Panc1 (cell line): ENCODE measurements around the gene ARFGEF2. TPM values are rescaled to one million over a fixed set of nuclear protein-coding genes. Genes with fewer than 3 reads are reported as not detected.

Source experiments
- ATAC-seq: fragments of 200-7000 bp; cut with Tn5 transposase; 2 replicates; pipeline ENCODE4 v1.9.1; 2020; ENCODE audit warnings: mild to moderate bottlenecking, moderate library complexity
- BruUV-seq: library from RNA; stranded (reverse); fragments of 400-500 nt; replicated peaks from 2 replicates; lab custom pipeline; 2021; lab: Mats Ljungman, UMichigan
- CTCF ChIA-PET: fragments of 300-600 bp; sonication (Branson Sonifier 250); formaldehyde crosslinking; loops from one replicate; lab custom pipeline; 2022; ENCODE audit warnings: antibody characterized with exemption; lab: Charles Lee
- POLR2A ChIA-PET: fragments of 300-600 bp; sonication (Branson Sonifier 250); formaldehyde crosslinking; loops from one replicate; lab custom pipeline; 2022; ENCODE audit warnings: antibody characterized with exemption; lab: Charles Lee
- DNase-seq: peaks from one replicate; pipeline ENCODE4 v3.0.0-alpha.2; 2010; ENCODE audit warnings: low read depth, low spot score
- H3K27ac ChIP-seq: 2 replicates; pipeline ENCODE4 v1.5.1; 2011; ENCODE audit warnings: mild to moderate bottlenecking, low read length, inconsistent platforms
- H3K27me3 ChIP-seq: fragments of 200-500 bp; sonication (Bioruptor generic); 2 replicates; pipeline ENCODE4 v1.6.0; 2014; ENCODE audit warnings: low read length, inconsistent platforms; ENCODE audit not compliant: control insufficient read depth, insufficient read depth
- H3K36me3 ChIP-seq: fragments of 200-500 bp; sonication (Bioruptor generic); 2 replicates; pipeline ENCODE4 v1.5.1; 2014; ENCODE audit warnings: inconsistent platforms, mild to moderate bottlenecking, low read length, moderate library complexity; ENCODE audit not compliant: control insufficient read depth, insufficient read depth
- H3K4me1 ChIP-seq: 2 replicates; pipeline ENCODE4 v1.5.1; 2011; ENCODE audit warnings: inconsistent platforms, mild to moderate bottlenecking, low read length, moderate library complexity; ENCODE audit not compliant: control insufficient read depth, insufficient read depth
- H3K4me3 ChIP-seq, 2 experiments: 2 replicates each; pipeline ENCODE4 v1.5.1; 2011 to 2012; ENCODE audit warnings: low read depth in 2 of 2, low read length in 2 of 2, mild to moderate bottlenecking in 2 of 2, inconsistent platforms in 1 of 2, moderate library complexity in 1 of 2
- H3K9me3 ChIP-seq: fragments of 200-500 bp; sonication (Bioruptor generic); 2 replicates; pipeline ENCODE4 v1.5.1; 2014; ENCODE audit warnings: low read depth, mild to moderate bottlenecking, inconsistent platforms, low read length, moderate library complexity; ENCODE audit not compliant: control insufficient read depth, insufficient read depth
- CTCF ChIP-seq: fragments of 450-650 bp; IDR thresholded peaks from 2 replicates; pipeline ENCODE4 v1.5.1; 2017; ENCODE audit warnings: mild to moderate bottlenecking
- POLR2AphosphoS5 ChIP-seq: IDR thresholded peaks from 2 replicates; pipeline ENCODE4 v1.6.1; 2012; ENCODE audit warnings: mild to moderate bottlenecking, low read depth, low read length, moderate library complexity
- REST ChIP-seq, 2 experiments: IDR thresholded peaks; 2 replicates each; pipeline ENCODE4 v1.6.1; 2011 to 2012; ENCODE audit warnings: low read depth in 2 of 2, control low read depth in 1 of 2, low read length in 1 of 2, mild to moderate bottlenecking in 1 of 2, moderate library complexity in 1 of 2; ENCODE audit not compliant: insufficient read depth in 1 of 2
- SIN3A ChIP-seq: IDR thresholded peaks from 2 replicates; pipeline ENCODE4 v1.6.1; 2012; ENCODE audit warnings: low read depth, mild to moderate bottlenecking, low read length, moderate library complexity, borderline replicate concordance; ENCODE audit not compliant: insufficient read depth
- TCF7L2 ChIP-seq: IDR thresholded peaks from 2 replicates; pipeline ENCODE4 v1.6.1; 2011; ENCODE audit warnings: mild to moderate bottlenecking, low read depth, low read length, inconsistent platforms
- in situ Hi-C: cut with HindIII; loops from 2 replicates; pipeline ENCODE4 v1.10.0; 2016; ENCODE audit warnings: low sequenced_read_pairs, low pct_unique_long_range_greater_than_20kb
- intact Hi-C: fragments of 100-400 bp; cut with micrococcal nuclease; formaldehyde crosslinking; loops from one replicate; pipeline ENCODE4 v1.10.0; 2022; ENCODE audit not compliant: unreplicated experiment
- total RNA-seq: library from RNA; stranded (reverse); gene quantifications from one replicate; pipeline ENCODE4 v1.2.1, GENCODE V29; 2021; ENCODE audit not compliant: unreplicated experiment

The ARFGEF2 gene
- total RNA-seq, 1 experiment from 2014 or later, result 36.6 TPM

GRCh38 chr20:49063279-49063678 is 141.8 kb downstream of the ARFGEF2 start:
- H3K4me1 ChIP-seq, result no peaks in the 10 kb centered on the region
- in situ Hi-C loops, result no loop called here
- ChIA-PET CTCF (interaction anchor here (0.6 kb wide), 1 partner anchor 137 kb away, joined by 3 read pairs; no protein-coding TSS in a partner anchor), POLR2A (interaction anchor here (0.6 kb wide), 1 partner anchor 35 kb away, joined by 3 read pairs; no protein-coding TSS in a partner anchor)
- H3K4me3 ChIP-seq, result no peak overlapping the region
- no peaks in the 10 kb centered on the region for H3K27me3 ChIP-seq
- TF ChIP-seq POLR2AphosphoS5 (no peak), TCF7L2 (no peak), SIN3A (no peak), REST (IDR thresholded peaks at IDR 0.05; ENCODE audit: insufficient read depth in 1 of 2, low read depth in 2 of 2, low read length in 1 of 2) (no peak), CTCF (no peak)
- H3K9me3 ChIP-seq, result no peaks in the 10 kb centered on the region
- H3K36me3 ChIP-seq, result peaks cover 46% of the 10 kb centered on the region
- no TSS peak for BruUV-seq
- no peak overlapping the region for H3K27ac ChIP-seq
- DNase-seq (no peak), ATAC-seq (no peak)
- intact Hi-C loops, result no loop called here

GRCh38 chr20:49074521-49074920 is 153.0 kb downstream of the ARFGEF2 start:
- in situ Hi-C loops (no loop called here), intact Hi-C loops (no loop called here)
- no peaks in the 10 kb centered on the region for H3K9me3 ChIP-seq
- ATAC-seq (no peak), DNase-seq (no peak)
- no peaks in the 10 kb centered on the region for H3K27me3 ChIP-seq
- ChIA-PET CTCF (no interaction called here), POLR2A (no interaction called here)
- no TSS peak for BruUV-seq
- TF ChIP-seq POLR2AphosphoS5 (no peak), CTCF (no peak), SIN3A (no peak), REST (IDR thresholded peaks at IDR 0.05; ENCODE audit: insufficient read depth in 1 of 2, low read depth in 2 of 2, low read length in 1 of 2) (no peak), TCF7L2 (no peak)
- no peak overlapping the region for H3K4me3 ChIP-seq
- no peak overlapping the region for H3K27ac ChIP-seq
- H3K4me1 ChIP-seq, result no peaks in the 10 kb centered on the region
- H3K36me3 ChIP-seq, result peaks cover 51% of the 10 kb centered on the region
